Measurements from ENCODE around the gene GPT2.

The GPT2 gene

GRCh38 chr16:46845952-46846351 is 38.2 kb upstream of the GPT2 start:
- no peak for TF ChIP-seq CTCF (conservative IDR thresholded peaks at IDR 0.05)

GRCh38 chr16:46848768-46849764 is 35.1 kb upstream of the GPT2 start:
- TF ChIP-seq CTCF (conservative IDR thresholded peaks at IDR 0.05) = no peak
- no peak overlapping the region for H3K27ac ChIP-seq

More at GRCh38 chr16:46845952-46846351, 38.2 kb upstream of the GPT2 start:
- no peak overlapping the region for H3K27ac ChIP-seq

GRCh38 chr16:46850619-46851555 is 33.3 kb upstream of the GPT2 start:
- no peak for TF ChIP-seq CTCF (conservative IDR thresholded peaks at IDR 0.05)
- H3K27ac ChIP-seq = no peak overlapping the region

GRCh38 chr16:46852130-46852529 is 32.0 kb upstream of the GPT2 start:
- H3K27ac ChIP-seq = no peak overlapping the region
- no peak for TF ChIP-seq CTCF (conservative IDR thresholded peaks at IDR 0.05)

GRCh38 chr16:46853713-46854443 is 30.3 kb upstream of the GPT2 start:
- TF ChIP-seq CTCF (conservative IDR thresholded peaks at IDR 0.05) = peak; percentile 83

GRCh38 chr16:46854846-46855245 is 29.3 kb upstream of the GPT2 start:
- no peak for TF ChIP-seq CTCF (conservative IDR thresholded peaks at IDR 0.05)
- H3K27ac ChIP-seq = no peak overlapping the region

More at GRCh38 chr16:46853713-46854443, 30.3 kb upstream of the GPT2 start:
- peak overlapping the region; percentile 47 for H3K27ac ChIP-seq

Data from VCaP (cell line).